Liver (tissue), 9 donors: ENCODE data around the gene SNAP25. TPM values are rescaled to one million over a fixed set of nuclear protein-coding genes. Genes with fewer than 3 reads are reported as not detected.

Experiments used
- DNase-seq: peaks from one replicate; pipeline ENCODE4 v3.0.0-alpha.2; 2017; ENCODE audit warnings: low spot score
- H3K27ac ChIP-seq, 2 donors: one replicate each; pipeline ENCODE4 v1.7.0; 2013; ENCODE audit warnings: inconsistent platforms in 2 of 2, low read length in 2 of 2, control low read depth in 1 of 2, low read depth in 1 of 2, mild to moderate bottlenecking in 1 of 2
- H3K27me3 ChIP-seq, 4 donors: one replicate each; pipeline versions ENCODE4 v1.6.1 to v1.7.0; 2013; ENCODE audit warnings: low read length in 3 of 4, inconsistent platforms in 1 of 4, mild to moderate bottlenecking in 1 of 4, moderate library complexity in 1 of 4; ENCODE audit not compliant: control insufficient read depth in 4 of 4, insufficient read depth in 4 of 4
- H3K36me3 ChIP-seq, 4 donors: one replicate each; pipeline versions ENCODE4 v1.6.1 to v1.7.0; 2013; ENCODE audit warnings: low read length in 3 of 4, mild to moderate bottlenecking in 3 of 4, low read depth in 1 of 4, moderate library complexity in 1 of 4; ENCODE audit not compliant: control insufficient read depth in 4 of 4, insufficient read depth in 3 of 4
- H3K4me1 ChIP-seq, 4 donors: one replicate each; pipeline versions ENCODE4 v1.6.1 to v1.7.0; 2013; ENCODE audit warnings: low read length in 3 of 4, mild to moderate bottlenecking in 3 of 4, moderate library complexity in 1 of 4; ENCODE audit not compliant: control insufficient read depth in 4 of 4, insufficient read depth in 4 of 4
- H3K4me3 ChIP-seq, 3 donors: one replicate each; pipeline versions ENCODE4 v1.6.1 to v1.7.0; 2013; ENCODE audit warnings: low read length in 3 of 3, control low read depth in 1 of 3, low read depth in 1 of 3, mild to moderate bottlenecking in 1 of 3
- H3K9ac ChIP-seq, 2 donors: one replicate each; pipeline ENCODE4 v1.7.0; 2013; ENCODE audit warnings: low read length in 2 of 2, mild to moderate bottlenecking in 2 of 2, moderate library complexity in 2 of 2, control low read depth in 1 of 2, low read depth in 1 of 2
- H3K9me3 ChIP-seq, 4 donors: one replicate each; pipeline versions ENCODE4 v1.6.1 to v1.7.0; 2013; ENCODE audit warnings: low read length in 3 of 4; ENCODE audit not compliant: control insufficient read depth in 4 of 4
- ATF3 ChIP-seq: IDR thresholded peaks from 2 replicates; pipeline ENCODE4 v1.6.1; 2016; ENCODE audit warnings: antibody characterized with exemption
- CTCF ChIP-seq: fragments of 150-350 bp; IDR thresholded peaks from 2 replicates; pipeline ENCODE4 v1.5.1; 2017; ENCODE audit warnings: improper control_type of control experiment, low read depth, low read length; ENCODE audit not compliant: missing input control
- EGR1 ChIP-seq, 2 donors: IDR thresholded peaks; 2 replicates each; pipeline ENCODE4 v1.6.1; 2016 to 2018; ENCODE audit warnings: antibody characterized with exemption in 2 of 2, low read depth in 2 of 2
- FOXA1 ChIP-seq: IDR thresholded peaks from 2 replicates; pipeline ENCODE4 v1.6.1; 2016; ENCODE audit warnings: antibody characterized with exemption
- FOXA2 ChIP-seq: IDR thresholded peaks from 2 replicates; pipeline ENCODE4 v1.6.1; 2016; ENCODE audit warnings: antibody characterized with exemption
- GABPA ChIP-seq, 2 donors: IDR thresholded peaks in 1 of 2; conservative IDR thresholded peaks in 1 of 2; 2 replicates each; pipeline ENCODE4 v1.6.1; 2016; ENCODE audit warnings: antibody characterized with exemption in 2 of 2, mild to moderate bottlenecking in 1 of 2, moderate library complexity in 1 of 2
- HNF4A ChIP-seq, 2 donors: conservative IDR thresholded peaks; 2 replicates each; pipeline ENCODE4 v1.6.1; 2016; ENCODE audit warnings: antibody characterized with exemption in 2 of 2, mild to moderate bottlenecking in 2 of 2
- HNF4G ChIP-seq: IDR thresholded peaks from 2 replicates; pipeline ENCODE4 v1.6.1; 2016; ENCODE audit warnings: antibody characterized with exemption
- JUND ChIP-seq, 2 donors: IDR thresholded peaks; 2 replicates each; pipeline ENCODE4 v1.6.1; 2016; ENCODE audit warnings: antibody characterized with exemption in 2 of 2
- MAX ChIP-seq: IDR thresholded peaks from 2 replicates; pipeline ENCODE4 v1.6.1; 2016; ENCODE audit warnings: antibody characterized with exemption
- NR2F2 ChIP-seq: IDR thresholded peaks from 2 replicates; pipeline ENCODE4 v1.6.1; 2016; ENCODE audit warnings: antibody characterized with exemption
- RAD21 ChIP-seq, 2 donors: IDR thresholded peaks; 2 replicates each; pipeline ENCODE4 v1.6.1; 2016; ENCODE audit warnings: antibody characterized with exemption in 2 of 2, mild to moderate bottlenecking in 2 of 2
- REST ChIP-seq: IDR thresholded peaks from 2 replicates; pipeline ENCODE4 v1.6.1; 2016; ENCODE audit warnings: antibody characterized with exemption, mild to moderate bottlenecking
- RXRA ChIP-seq, 2 donors: IDR thresholded peaks; 2 replicates each; pipeline ENCODE4 v1.6.1; 2017 to 2018; ENCODE audit warnings: antibody characterized with exemption in 2 of 2, mild to moderate bottlenecking in 1 of 2
- SP1 ChIP-seq: IDR thresholded peaks from 2 replicates; pipeline ENCODE4 v1.6.1; 2018; ENCODE audit warnings: antibody characterized with exemption, mild to moderate bottlenecking
- TAF1 ChIP-seq: conservative IDR thresholded peaks from 2 replicates; pipeline ENCODE4 v1.6.1; 2016; ENCODE audit warnings: antibody characterized with exemption, mild to moderate bottlenecking
- YY1 ChIP-seq: IDR thresholded peaks from 2 replicates; pipeline ENCODE4 v1.6.1; 2016; ENCODE audit warnings: antibody characterized with exemption, mild to moderate bottlenecking
- ZBTB33 ChIP-seq: IDR thresholded peaks from 2 replicates; pipeline ENCODE4 v1.6.1; 2016; ENCODE audit warnings: antibody characterized with exemption
- WGBS: extraction: QIAGEN DNeasy Blood & Tissue Kit; methylation state at CpG from one replicate; pipeline ENCODE4 v1.1.7; 2013; 5-methylcytosine and 5-hydroxymethylcytosine counted together
- polyA plus RNA-seq, 2 donors: library from polyadenylated mRNA; stranded (reverse) in 1 of 2; unstranded in 1 of 2; fragments of 200-250 nt in 1 of 2; fragments of >200 nt in 1 of 2; fragmentation: Nextera tagmentation in 1 of 2; extraction: Ambion mirVana in 1 of 2; gene quantifications; one replicate each; pipeline versions ENCODE4 v1.2.1 to v1.2.3, GENCODE V29; 2013 to 2015
- total RNA-seq, 2 donors: library from RNA; depleted of rRNA; stranded (reverse); fragments of >200 nt; gene quantifications; one replicate each; pipeline ENCODE4 v1.2.3, GENCODE V29; 2014
- donor health status: healthy.
- donor health status: healthy.
- donor health status: healthy.
- donor health status: healthy.
- donor health status: healthy.

SNAP25 gene
- total and polyA plus RNA-seq, 4 donors, result 0.32 to 2.7 (median 0.56) TPM

- Histone ChIP-seq H3K9me3 (no peaks in the 10 kb centered on the region), H3K27ac (no peak overlapping the region), H3K4me3 (no peak overlapping the region), H3K4me1 (peaks cover 0 to 6% (median 0%) of the 10 kb centered on the region in 4 donors), H3K9ac (no peak overlapping the region), H3K27me3 (no peaks in the 10 kb centered on the region), H3K36me3 (no peaks in the 10 kb centered on the region)
- TF ChIP-seq ZBTB33 (no peak), RXRA (IDR thresholded peaks at IDR 0.05) (no peak), HNF4A (conservative IDR thresholded peaks at IDR 0.05) (no peak), TAF1 (no peak), SP1 (no peak), REST (no peak), FOXA1 (no peak)
- DNase-seq, result no peak
- WGBS, result 96% methylated on average over 3 of the region's 3 CpGs
These were observed 130.5 kb downstream of the SNAP25 start for GRCh38 chr20:10349118-10349517.

- Histone ChIP-seq H3K36me3 (no peaks in the 10 kb centered on the region), H3K4me3 (no peak overlapping the region), H3K27ac (no peak overlapping the region), H3K27me3 (no peaks in the 10 kb centered on the region), H3K9me3 (no peaks in the 10 kb centered on the region), H3K4me1 (peaks cover 0 to 6% (median 0%) of the 10 kb centered on the region in 4 donors), H3K9ac (no peak overlapping the region)
- WGBS, result 92% methylated on average over 9 of the region's 9 CpGs
- DNase-seq, result no peak
- TF ChIP-seq HNF4G (no peak), EGR1 (IDR thresholded peaks at IDR 0.05; ENCODE audit: low read depth in 2 of 2) (no peak), MAX (no peak), CTCF (no peak), REST (no peak), RXRA (IDR thresholded peaks at IDR 0.05) (no peak), GABPA (IDR thresholded peaks at IDR 0.05 in 1 of 2, conservative IDR thresholded peaks at IDR 0.05 in 1 of 2) (no peak), JUND (IDR thresholded peaks at IDR 0.05) (no peak), YY1 (no peak), SP1 (no peak), TAF1 (no peak), FOXA1 (no peak), ATF3 (no peak), NR2F2 (no peak), RAD21 (IDR thresholded peaks at IDR 0.05) (no peak), ZBTB33 (no peak), HNF4A (conservative IDR thresholded peaks at IDR 0.05) (no peak), FOXA2 (no peak)
These were observed 131.7 kb downstream of the SNAP25 start for GRCh38 chr20:10350188-10350842.
